Measurements from ENCODE around the gene ANXA11. TPM values are rescaled to one million over a fixed set of nuclear protein-coding genes. Genes with fewer than 3 reads are reported as not detected.

Gene ANXA11
- total RNA-seq, 1 experiment from 2014 or later: 434 TPM

- POLR2A ChIA-PET (ENCODE audit: unreplicated experiment): interaction anchor here (0.6 to 1.0 kb wide), 5 partner anchors 8 to 46 kb away, joined by 3 to 5 read pairs (median 4); no protein-coding TSS in a partner anchor
- H3K9ac ChIP-seq (ENCODE audit: low read length): peak overlapping the region; percentile 57
- intact Hi-C loops (cut with micrococcal nuclease): loop anchor here (1.0 to 10.0 kb wide), 4 partner anchors 8 to 1742 kb away; no protein-coding TSS in a partner anchor
- peaks cover 54% of the 10 kb centered on the region for H3K36me3 ChIP-seq (ENCODE audit: low read depth, low read length)
- ATAC-seq (peak; percentile 97), DNase-seq (peak; percentile 100)
- H3K27me3 ChIP-seq (ENCODE audit: low read length): no peaks in the 10 kb centered on the region
- peaks cover 100% of the 10 kb centered on the region for H3K79me2 ChIP-seq (ENCODE audit: low read length)
- peak overlapping the region; percentile 65 for H3K4me2 ChIP-seq (ENCODE audit: low read length)
- no peak overlapping the region for H2AFZ ChIP-seq (ENCODE audit: low read length)
- no peaks in the 10 kb centered on the region for H3K9me3 ChIP-seq (ENCODE audit: low read length)
- TF ChIP-seq, protein P1, sequence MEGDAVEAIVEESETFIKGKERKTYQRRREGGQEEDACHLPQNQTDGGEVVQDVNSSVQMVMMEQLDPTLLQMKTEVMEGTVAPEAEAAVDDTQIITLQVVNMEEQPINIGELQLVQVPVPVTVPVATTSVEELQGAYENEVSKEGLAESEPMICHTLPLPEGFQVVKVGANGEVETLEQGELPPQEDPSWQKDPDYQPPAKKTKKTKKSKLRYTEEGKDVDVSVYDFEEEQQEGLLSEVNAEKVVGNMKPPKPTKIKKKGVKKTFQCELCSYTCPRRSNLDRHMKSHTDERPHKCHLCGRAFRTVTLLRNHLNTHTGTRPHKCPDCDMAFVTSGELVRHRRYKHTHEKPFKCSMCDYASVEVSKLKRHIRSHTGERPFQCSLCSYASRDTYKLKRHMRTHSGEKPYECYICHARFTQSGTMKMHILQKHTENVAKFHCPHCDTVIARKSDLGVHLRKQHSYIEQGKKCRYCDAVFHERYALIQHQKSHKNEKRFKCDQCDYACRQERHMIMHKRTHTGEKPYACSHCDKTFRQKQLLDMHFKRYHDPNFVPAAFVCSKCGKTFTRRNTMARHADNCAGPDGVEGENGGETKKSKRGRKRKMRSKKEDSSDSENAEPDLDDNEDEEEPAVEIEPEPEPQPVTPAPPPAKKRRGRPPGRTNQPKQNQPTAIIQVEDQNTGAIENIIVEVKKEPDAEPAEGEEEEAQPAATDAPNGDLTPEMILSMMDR (conservative IDR thresholded peaks at IDR 0.05; ENCODE audit: low read depth, low read length): no peak
- no peak for TF ChIP-seq EZH2phosphoT487 (IDR thresholded peaks at IDR 0.05; ENCODE audit: borderline replicate concordance, low read length)
- TF ChIP-seq EZH2 (IDR thresholded peaks at IDR 0.05; ENCODE audit: low read length, unreplicated experiment): no peak
- H3K4me3 ChIP-seq (ENCODE audit: low read length): peak overlapping the region; percentile 21
- H3K4me1 ChIP-seq (ENCODE audit: insufficient read depth, low read length): peaks cover 69% of the 10 kb centered on the region
- peaks cover 11% of the 10 kb centered on the region for H3F3A ChIP-seq (ENCODE audit: low read length, unreplicated experiment)
- no TSS peak for BruUV-seq (replicated peaks)
- H4K20me1 ChIP-seq (ENCODE audit: low read length): peaks cover 82% of the 10 kb centered on the region
- H3K9me2 ChIP-seq (replicated peaks; ENCODE audit: low read length): no peaks in the 10 kb centered on the region
- CTCF ChIA-PET: interaction anchor here (0.6 to 1.2 kb wide), 3 partner anchors 11 to 31 kb away, joined by 3 read pairs; no protein-coding TSS in a partner anchor
- H3K27ac ChIP-seq (ENCODE audit: low read length): peak overlapping the region; percentile 74
These were observed 8.9 kb downstream of the ANXA11 start for GRCh38 chr10:80196270-80196949.

DNA sequence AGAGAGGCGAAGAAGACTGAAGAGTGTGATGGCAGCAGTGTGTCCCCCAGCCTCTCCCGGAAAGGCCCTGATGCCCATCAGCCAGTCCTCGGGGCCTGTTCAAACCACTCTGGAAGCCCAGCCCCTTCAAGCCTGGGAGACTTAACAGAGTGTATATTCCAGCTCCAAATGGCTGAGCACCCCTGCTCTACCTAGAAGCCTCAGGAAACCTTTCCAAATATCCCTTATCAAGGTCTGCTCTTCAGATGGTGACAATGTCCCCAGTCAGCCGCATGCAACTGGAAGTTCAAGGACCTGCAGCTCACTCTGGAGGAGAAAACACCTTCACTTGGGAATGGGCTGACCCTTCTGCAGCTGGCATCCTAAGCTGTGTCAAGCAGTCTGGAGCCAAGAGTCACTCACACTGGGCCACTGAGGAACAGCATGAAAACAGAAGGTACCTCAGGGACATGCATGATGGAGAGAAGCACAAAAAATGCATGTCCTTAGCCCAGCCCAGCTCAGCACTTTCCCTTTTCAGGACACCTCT is 10.2 kb downstream of the ANXA11 start:
- DNase-seq (no peak), ATAC-seq (no peak)
- Histone ChIP-seq H3K9ac (ENCODE audit: low read length) (peak overlapping the region; percentile 33; the same call in 1 of the 2 replicates), H4K20me1 (ENCODE audit: low read length) (peaks cover 73% of the 10 kb centered on the region), H3K27ac (ENCODE audit: low read length) (peak overlapping the region; percentile 74), H3K36me3 (ENCODE audit: low read depth, low read length) (peaks cover 46% of the 10 kb centered on the region), H3F3A (ENCODE audit: low read length, unreplicated experiment) (peaks cover 11% of the 10 kb centered on the region), H3K4me3 (ENCODE audit: low read length) (no peak overlapping the region), H3K9me2 (replicated peaks; ENCODE audit: low read length) (no peaks in the 10 kb centered on the region), H3K27me3 (ENCODE audit: low read length) (no peaks in the 10 kb centered on the region), H3K4me2 (ENCODE audit: low read length) (no peak overlapping the region), H2AFZ (ENCODE audit: low read length) (no peak overlapping the region), H3K9me3 (ENCODE audit: low read length) (no peaks in the 10 kb centered on the region), H3K4me1 (ENCODE audit: insufficient read depth, low read length) (peaks cover 62% of the 10 kb centered on the region), H3K79me2 (ENCODE audit: low read length) (peaks cover 98% of the 10 kb centered on the region)
- TF ChIP-seq EZH2phosphoT487 (IDR thresholded peaks at IDR 0.05; ENCODE audit: borderline replicate concordance, low read length) (no peak), EZH2 (IDR thresholded peaks at IDR 0.05; ENCODE audit: low read length, unreplicated experiment) (no peak)
- TF ChIP-seq, protein P1 (conservative IDR thresholded peaks at IDR 0.05; ENCODE audit: low read depth, low read length): no peak
- intact Hi-C loops (cut with micrococcal nuclease): loop anchor here (10.0 kb wide), 1 partner anchor 1740 kb away; no protein-coding TSS in a partner anchor
- no TSS peak for BruUV-seq (replicated peaks)
- POLR2A ChIA-PET (ENCODE audit: unreplicated experiment): interaction anchor here (0.7 kb wide), 1 partner anchor 11 kb away, joined by 4 read pairs; no protein-coding TSS in a partner anchor
- CTCF ChIA-PET: no interaction called here

Measured in PC-3 (cell line).